Endothelial cell of umbilical vein (primary cell): Measurements from ENCODE around the gene GCNT1. TPM values are rescaled to one million over a fixed set of nuclear protein-coding genes. Genes with fewer than 3 reads are reported as not detected.

Experiments used
- BruUV-seq: library from RNA; stranded (reverse); fragments of 400-500 nt; replicated peaks from 2 replicates; lab custom pipeline; 2021; lab: Mats Ljungman, UMichigan
- CTCF ChIA-PET: fragments of 300-600, 350-600 bp; sonication (Branson Sonifier 250); formaldehyde crosslinking; loops from one replicate; lab custom pipeline; 2021; ENCODE audit warnings: antibody characterized with exemption, inconsistent platforms; lab: Charles Lee
- POLR2A ChIA-PET: fragments of 300-600, 350-600 bp; sonication (Branson Sonifier 250); formaldehyde crosslinking; loops from one replicate; lab custom pipeline; 2021; ENCODE audit warnings: antibody characterized with exemption, inconsistent platforms; lab: Charles Lee
- DNase-seq: peaks from one replicate; pipeline ENCODE4 v3.0.0-alpha.2; 2011; ENCODE audit warnings: low read depth, low spot score
- FAIRE-seq: peaks from 2 replicates; lab custom pipeline; 2011; peaks lifted over from hg19 to GRCh38; lab: Jason Lieb, UNC
- H2AFZ ChIP-seq: 2 replicates; pipeline ENCODE4 v1.6.0; 2012; ENCODE audit warnings: low read depth, low read length, control low read depth, inconsistent platforms
- H3K27ac ChIP-seq: 2 replicates; pipeline ENCODE4 v1.5.1; 2011; ENCODE audit warnings: low read depth, mild to moderate bottlenecking, control low read depth, low read length, moderate library complexity; ENCODE audit not compliant: insufficient read depth
- H3K27me3 ChIP-seq, 2 experiments: 2 replicates each; pipeline versions ENCODE4 v1.6.0 to v1.6.1; 2011; ENCODE audit warnings: low read length in 2 of 2, mixed read lengths in 1 of 2; ENCODE audit not compliant: control insufficient read depth in 2 of 2, insufficient read depth in 2 of 2
- H3K36me3 ChIP-seq, 2 experiments: 2 replicates in 1 of 2; 3 replicates in 1 of 2; pipeline ENCODE4 v1.5.1; 2011; ENCODE audit warnings: low read length in 2 of 2, mild to moderate bottlenecking in 1 of 2, moderate library complexity in 1 of 2; ENCODE audit not compliant: control insufficient read depth in 2 of 2, insufficient read depth in 2 of 2; ENCODE audit errors: extremely low read depth in 1 of 2
- H3K4me1 ChIP-seq: 3 replicates; pipeline ENCODE4 v1.5.1; 2011; ENCODE audit warnings: mild to moderate bottlenecking, low read length; ENCODE audit not compliant: control insufficient read depth, insufficient read depth; ENCODE audit errors: extremely low read depth
- H3K4me2 ChIP-seq: 2 replicates; pipeline ENCODE4 v1.6.1; 2011; ENCODE audit warnings: low read length, control low read depth, mixed read lengths; ENCODE audit not compliant: insufficient read depth
- H3K4me3 ChIP-seq, 3 experiments: fragments of 200-600 bp in 1 of 3; sonication (generic), shearing (Covaris generic) in 1 of 3; replicated peaks in 1 of 3; 2 replicates each; pipeline ENCODE4 v1.5.1; 2011 to 2016; ENCODE audit warnings: control low read depth in 3 of 3, low read length in 3 of 3, mild to moderate bottlenecking in 2 of 3, inconsistent platforms in 1 of 3, low read depth in 1 of 3, moderate library complexity in 1 of 3; ENCODE audit not compliant: insufficient read depth in 1 of 3
- H3K79me2 ChIP-seq: 2 replicates; pipeline ENCODE4 v1.6.0; 2012; ENCODE audit warnings: low read length, inconsistent platforms; ENCODE audit not compliant: control insufficient read depth, insufficient read depth
- H3K9ac ChIP-seq: replicated peaks from 2 replicates; pipeline ENCODE3; 2011; ENCODE audit warnings: low read length, control low read depth; ENCODE audit not compliant: insufficient read depth; ENCODE audit errors: extremely low read depth
- H3K9me1 ChIP-seq: replicated peaks from 3 replicates; pipeline ENCODE4 v1.6.0; 2011; ENCODE audit warnings: mild to moderate bottlenecking, low read length; ENCODE audit not compliant: control insufficient read depth, insufficient read depth; ENCODE audit errors: extremely low read depth
- H3K9me3 ChIP-seq: replicated peaks from 2 replicates; pipeline ENCODE4 v1.5.1; 2012; ENCODE audit warnings: low read length, inconsistent platforms; ENCODE audit not compliant: control insufficient read depth, insufficient read depth
- H4K20me1 ChIP-seq: replicated peaks from 2 replicates; pipeline ENCODE3; 2011; ENCODE audit warnings: mild to moderate bottlenecking, low read length; ENCODE audit not compliant: control insufficient read depth, insufficient read depth; ENCODE audit errors: extremely low read depth
- CTCF ChIP-seq, 2 donors: IDR thresholded peaks; 1 replicate in 1 of 2; 2 replicates in 1 of 2; pipeline ENCODE4 v1.5.1; 2011; ENCODE audit warnings: low read length in 2 of 2, mild to moderate bottlenecking in 2 of 2, moderate library complexity in 2 of 2, control low read depth in 1 of 2, inconsistent platforms in 1 of 2, low read depth in 1 of 2; ENCODE audit not compliant: insufficient read depth in 1 of 2; ENCODE audit errors: extremely low read depth in 1 of 2
- EZH2 ChIP-seq: IDR thresholded peaks from 2 replicates; pipeline ENCODE4 v1.6.1; 2012; ENCODE audit warnings: borderline replicate concordance, low read depth, mild to moderate bottlenecking, moderate library complexity, low read length, inconsistent platforms; ENCODE audit not compliant: severe bottlenecking
- FOS ChIP-seq: IDR thresholded peaks from 2 replicates; pipeline ENCODE4 v1.6.1; 2011; ENCODE audit warnings: mild to moderate bottlenecking, low read length, moderate library complexity, borderline replicate concordance; ENCODE audit not compliant: insufficient read depth
- GATA2 ChIP-seq: IDR thresholded peaks from 2 replicates; pipeline ENCODE4 v1.7.0; 2011; ENCODE audit warnings: low read depth, mild to moderate bottlenecking, moderate library complexity, mixed read lengths, low read length; ENCODE audit not compliant: insufficient read length, insufficient read depth
- JUN ChIP-seq: IDR thresholded peaks from 2 replicates; pipeline ENCODE4 v1.6.1; 2011; ENCODE audit warnings: borderline replicate concordance, low read depth; ENCODE audit not compliant: insufficient read length, insufficient read depth
- MYC ChIP-seq: IDR thresholded peaks from one replicate; pipeline ENCODE4 v1.6.1; 2011; ENCODE audit warnings: mild to moderate bottlenecking, low read depth, low read length
- POLR2A ChIP-seq: IDR thresholded peaks from 2 replicates; pipeline ENCODE4 v1.6.1; 2012; ENCODE audit warnings: low read depth, mild to moderate bottlenecking, control low read depth, low read length
- POLR2AphosphoS5 ChIP-seq: IDR thresholded peaks from 2 replicates; pipeline ENCODE4 v1.6.1; 2012; ENCODE audit warnings: low read depth, mild to moderate bottlenecking, control low read depth, low read length, moderate library complexity; ENCODE audit not compliant: insufficient read depth
- dilution Hi-C: fragments of 300-500 bp; cut with MboI; formaldehyde crosslinking; loops from one replicate; pipeline ENCODE4 v1.15.0; 2019; ENCODE audit warnings: low sequenced_read_pairs; ENCODE audit not compliant: extremely low pct_ligation_motif_present
- intact Hi-C: fragments of 100-400 bp; cut with micrococcal nuclease; formaldehyde crosslinking; loops from one replicate; pipeline ENCODE4 v1.10.0; 2022
- polyA plus RNA-seq, 4 experiments: library from polyadenylated mRNA; depleted of rRNA in 3 of 4; stranded (reverse) in 3 of 4; unstranded in 1 of 4; fragments of >200 nt; gene quantifications; 2 replicates each; pipeline versions ENCODE4 v1.2.1 to v1.2.3, GENCODE V29; 2011 to 2012; ENCODE audit warnings: missing spikeins in 1 of 4
- total RNA-seq: library from RNA; stranded (reverse); gene quantifications from 2 replicates; pipeline ENCODE4 v1.2.3, GENCODE V29; 2021
- TF ChIP-seq, protein P1 (sequence below): IDR thresholded peaks from 2 replicates; pipeline ENCODE4 v1.6.1; 2011; ENCODE audit not compliant: insufficient read depth, insufficient read length

The GCNT1 gene
- total and polyA plus RNA-seq, 2 donors (not counting 3 experiments of a cell fraction or from before 2014, with no cell fraction given): 18.1 to 30.9 TPM

DNA sequence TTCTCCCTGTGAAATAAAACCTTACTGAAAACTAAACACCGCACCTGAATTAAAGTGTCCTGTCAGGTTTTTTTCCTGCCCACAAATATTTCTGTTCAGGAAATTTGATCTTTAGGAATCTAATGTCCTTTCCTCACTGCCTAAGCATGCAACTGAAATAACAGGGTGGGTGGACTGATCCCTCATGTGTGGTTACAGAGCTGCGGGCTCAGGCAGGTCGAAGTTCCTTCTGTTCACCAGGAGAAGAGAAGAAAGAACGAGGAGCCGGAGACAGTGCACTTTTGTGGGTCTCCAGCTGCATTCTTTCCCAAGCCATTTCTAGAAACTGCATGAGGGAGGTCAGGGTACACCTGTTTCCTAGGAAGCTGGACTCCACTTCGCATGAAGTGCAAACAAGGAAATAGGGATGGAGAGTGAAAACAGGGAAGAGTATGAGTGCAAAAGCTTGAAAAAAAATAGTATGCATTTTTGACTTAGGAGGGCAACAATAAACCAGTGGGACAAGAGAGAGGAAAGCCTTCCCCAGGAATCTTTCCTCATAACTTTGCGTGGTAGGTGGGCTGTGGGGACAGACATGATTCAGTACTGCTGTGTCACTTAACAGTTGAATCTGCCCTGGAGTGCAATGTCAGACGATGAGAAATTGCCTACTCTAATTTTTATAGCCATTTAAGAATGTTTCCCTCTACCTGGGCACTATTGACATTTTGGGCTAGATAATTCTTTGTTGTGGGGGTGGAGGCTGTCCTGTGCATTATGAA, 60.3 kb downstream of the GCNT1 start:
- CTCF ChIA-PET: no interaction called here
- no peak for FAIRE-seq
- intact Hi-C loops (no loop called here), dilution Hi-C loops (no loop called here)
- H3K9me3 ChIP-seq: no peaks in the 10 kb centered on the region
- H3K9me1 ChIP-seq: no peaks in the 10 kb centered on the region
- POLR2A ChIA-PET: no interaction called here
- no TSS peak for BruUV-seq
- TF ChIP-seq POLR2AphosphoS5 (no peak), GATA2 (no peak), POLR2A (no peak)
- no peaks in the 10 kb centered on the region for H3K36me3 ChIP-seq
- no peaks in the 10 kb centered on the region for H3K27me3 ChIP-seq
- DNase-seq: peak; percentile 40
- H3K27ac ChIP-seq: no peak overlapping the region
- H3K9ac ChIP-seq: no peak overlapping the region
- H2AFZ ChIP-seq: no peak overlapping the region
- H3K4me2 ChIP-seq: no peak overlapping the region
- H4K20me1 ChIP-seq: no peaks in the 10 kb centered on the region
- no peaks in the 10 kb centered on the region for H3K4me1 ChIP-seq
- no peak overlapping the region for H3K4me3 ChIP-seq
- no peaks in the 10 kb centered on the region for H3K79me2 ChIP-seq

DNA sequence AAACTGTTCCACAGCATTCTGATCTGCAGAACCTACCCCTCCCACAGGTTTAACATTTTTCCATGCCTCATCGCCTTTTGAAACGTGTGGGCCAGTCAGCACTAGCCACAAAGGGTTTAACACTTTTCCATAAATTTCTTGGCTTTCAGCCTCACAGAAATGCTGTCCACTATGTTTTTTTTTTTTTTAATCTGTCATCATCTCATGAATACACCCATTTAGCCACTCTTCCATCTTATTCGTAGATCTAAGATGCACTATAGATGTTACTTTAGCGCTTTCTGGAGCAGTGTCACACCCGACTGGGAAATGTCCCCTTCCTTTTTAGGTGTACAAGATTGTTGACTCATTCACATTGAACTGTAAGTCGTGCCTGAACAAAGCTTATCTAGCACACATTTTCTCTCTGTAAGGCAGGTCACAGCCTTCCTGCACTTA, 62.3 kb downstream of the GCNT1 start:
- no TSS peak for BruUV-seq
- dilution Hi-C loops: no loop called here

More for the DNA sequence above, 62.3 kb downstream of the GCNT1 start:
- Histone ChIP-seq H3K9ac (no peak overlapping the region), H3K79me2 (no peaks in the 10 kb centered on the region), H3K36me3 (no peaks in the 10 kb centered on the region), H3K4me1 (no peaks in the 10 kb centered on the region), H3K27ac (no peak overlapping the region), H3K9me3 (no peaks in the 10 kb centered on the region), H3K4me2 (no peak overlapping the region), H4K20me1 (no peaks in the 10 kb centered on the region), H3K9me1 (no peaks in the 10 kb centered on the region), H3K27me3 (no peaks in the 10 kb centered on the region), H3K4me3 (no peak overlapping the region), H2AFZ (no peak overlapping the region)
- no peak for FAIRE-seq
- intact Hi-C loops: no loop called here
- no peak for DNase-seq
- ChIA-PET POLR2A (no interaction called here), CTCF (no interaction called here)
- no peak for TF ChIP-seq MYC
- TF ChIP-seq POLR2A: no peak
- no peak for TF ChIP-seq JUN
- no peak for TF ChIP-seq CTCF (IDR thresholded peaks at IDR 0.05; ENCODE audit: extremely low read depth in 1 of 2, insufficient read depth in 1 of 2, low read depth in 1 of 2, low read length in 2 of 2)
- TF ChIP-seq GATA2: no peak
- no peak for TF ChIP-seq POLR2AphosphoS5
- TF ChIP-seq, protein P1, sequence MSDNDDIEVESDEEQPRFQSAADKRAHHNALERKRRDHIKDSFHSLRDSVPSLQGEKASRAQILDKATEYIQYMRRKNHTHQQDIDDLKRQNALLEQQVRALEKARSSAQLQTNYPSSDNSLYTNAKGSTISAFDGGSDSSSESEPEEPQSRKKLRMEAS: no peak
- TF ChIP-seq EZH2: no peak
- TF ChIP-seq FOS: no peak
